ENCODE data around the gene TMEM178B.

DNA sequence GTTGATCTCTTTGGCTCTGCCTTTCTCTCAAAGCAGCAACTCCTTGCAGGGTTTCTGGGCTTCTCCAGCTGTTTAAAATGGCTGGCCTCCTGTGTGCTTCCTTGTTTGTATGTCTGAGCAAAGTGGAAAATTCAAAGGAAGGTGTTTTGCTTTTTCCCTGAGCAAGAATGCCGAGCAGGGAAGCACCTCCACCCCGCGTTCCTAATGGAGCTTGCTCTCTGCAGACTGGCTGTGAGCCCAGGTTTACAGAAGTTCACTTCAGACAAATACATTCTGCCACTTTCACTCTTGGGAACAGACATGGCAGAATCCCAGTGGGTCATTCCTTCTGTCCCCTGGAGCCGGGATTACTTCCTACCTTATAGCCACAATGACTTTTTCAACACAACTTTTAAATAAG, 295.6 kb downstream of the TMEM178B start:
- no peak for TF ChIP-seq CTCF (IDR thresholded peaks at IDR 0.05)
- TF ChIP-seq POLR2A (IDR thresholded peaks at IDR 0.05) = no peak
